Testis (tissue), 3 donors: ENCODE results near the gene TRIML1. TPM values are rescaled to one million over a fixed set of nuclear protein-coding genes. Genes with fewer than 3 reads are reported as not detected.

Experiments used
- DNase-seq: peaks from one replicate; pipeline ENCODE4 v3.0.0-alpha.2; 2019
- H3K27ac ChIP-seq, 2 donors: fragments of 200-600 bp; sonication (generic); one replicate each; pipeline ENCODE4 v1.5.1; 2019
- H3K27me3 ChIP-seq: fragments of 200-600 bp; sonication (generic); one replicate; pipeline ENCODE4 v1.5.1; 2019
- H3K36me3 ChIP-seq: fragments of 200-600 bp; sonication (generic); one replicate; pipeline ENCODE4 v1.5.1; 2017; ENCODE audit warnings: low read depth; ENCODE audit errors: missing control alignments
- H3K4me1 ChIP-seq: fragments of 200-600 bp; sonication (generic); one replicate; pipeline ENCODE4 v1.5.1; 2019
- H3K4me3 ChIP-seq, 2 donors: fragments of 200-600 bp; sonication (generic); one replicate each; pipeline ENCODE4 v1.5.1; 2017 to 2019
- H3K9me3 ChIP-seq: fragments of 200-600 bp; sonication (generic); one replicate; pipeline ENCODE4 v1.5.1; 2017
- POLR2A ChIP-seq: fragments of 450-650 bp; IDR thresholded peaks from one replicate; pipeline ENCODE4 v1.6.1; 2017; ENCODE audit warnings: antibody characterized with exemption, mild to moderate bottlenecking, moderate library complexity
- WGBS, 2 donors: methylation state at CpG; one replicate each; pipeline ENCODE4 v1.1.5; 2018; 5-methylcytosine and 5-hydroxymethylcytosine counted together
- intact Hi-C: fragments of 100-400 bp; cut with DNase I; formaldehyde crosslinking; loops from one replicate; pipeline ENCODE4 v1.15.1; 2023; ENCODE audit warnings: low total_unique reads
- polyA plus RNA-seq: library from polyadenylated mRNA; stranded (reverse); fragments of 350-450 nt; fragmentation: Illumina TruSeq; extraction: RNeasy Lipid Tissue Mini Kit (QIAGEN cat#74804); gene quantifications from one replicate; pipeline ENCODE4 v1.2.3, GENCODE V29; 2014; ENCODE audit warnings: low read depth, low replicate concordance; ENCODE audit not compliant: insufficient read depth
- small RNA-seq, 2 donors: library from RNA; depleted of rRNA; stranded (forward); fragments of <200 nt; gene quantifications; one replicate each; pipeline ENCODE3, GENCODE V24; 2016
- total RNA-seq, 2 donors: library from RNA; depleted of rRNA; stranded (reverse); fragments of >200 nt; gene quantifications; one replicate each; pipeline ENCODE4 v1.2.3, GENCODE V29; 2016
- TF ChIP-seq, protein P1 (sequence below), 3 experiments: fragments of 450-650 bp in 2 of 3; fragments of 200-600 bp in 1 of 3; sonication (generic) in 1 of 3; IDR thresholded peaks; one replicate each; pipeline ENCODE4 v1.5.1; 2016 to 2019; ENCODE audit warnings: antibody characterized with exemption in 3 of 3, mild to moderate bottlenecking in 2 of 3, moderate library complexity in 1 of 3

Gene TRIML1
- total and polyA plus RNA-seq, 3 donors from 2014 or later, result 5.7 to 23.9 (median 5.8) TPM

DNA sequence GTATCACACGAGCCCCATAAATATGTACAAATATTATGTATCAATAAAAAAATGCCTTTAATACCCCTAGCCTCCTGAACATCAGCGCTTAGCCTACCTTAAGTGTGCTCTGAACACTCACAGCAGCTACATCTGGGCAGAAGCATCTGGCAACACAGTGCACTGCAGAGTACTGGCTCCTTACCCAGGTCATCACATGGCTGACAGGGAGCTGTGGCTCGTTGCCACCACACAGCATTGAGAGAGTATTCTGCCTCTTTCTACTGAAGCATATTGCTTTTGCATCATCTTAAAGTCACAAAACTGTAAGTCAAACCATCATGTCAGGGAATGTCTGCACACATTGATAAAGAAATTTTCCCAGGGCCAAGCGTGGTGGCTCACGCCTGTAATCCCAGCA is 55.2 kb downstream of the TRIML1 start:
- Histone ChIP-seq H3K36me3 (no peaks in the 10 kb centered on the region), H3K4me3 (no peak overlapping the region), H3K9me3 (no peaks in the 10 kb centered on the region), H3K4me1 (no peaks in the 10 kb centered on the region), H3K27me3 (no peaks in the 10 kb centered on the region), H3K27ac (no peak overlapping the region)
- 83 to 85% methylated on average over 4 to 5 of the region's 5 CpGs for WGBS, 2 donors
- intact Hi-C loops, result no loop called here
- TF ChIP-seq, protein P1, sequence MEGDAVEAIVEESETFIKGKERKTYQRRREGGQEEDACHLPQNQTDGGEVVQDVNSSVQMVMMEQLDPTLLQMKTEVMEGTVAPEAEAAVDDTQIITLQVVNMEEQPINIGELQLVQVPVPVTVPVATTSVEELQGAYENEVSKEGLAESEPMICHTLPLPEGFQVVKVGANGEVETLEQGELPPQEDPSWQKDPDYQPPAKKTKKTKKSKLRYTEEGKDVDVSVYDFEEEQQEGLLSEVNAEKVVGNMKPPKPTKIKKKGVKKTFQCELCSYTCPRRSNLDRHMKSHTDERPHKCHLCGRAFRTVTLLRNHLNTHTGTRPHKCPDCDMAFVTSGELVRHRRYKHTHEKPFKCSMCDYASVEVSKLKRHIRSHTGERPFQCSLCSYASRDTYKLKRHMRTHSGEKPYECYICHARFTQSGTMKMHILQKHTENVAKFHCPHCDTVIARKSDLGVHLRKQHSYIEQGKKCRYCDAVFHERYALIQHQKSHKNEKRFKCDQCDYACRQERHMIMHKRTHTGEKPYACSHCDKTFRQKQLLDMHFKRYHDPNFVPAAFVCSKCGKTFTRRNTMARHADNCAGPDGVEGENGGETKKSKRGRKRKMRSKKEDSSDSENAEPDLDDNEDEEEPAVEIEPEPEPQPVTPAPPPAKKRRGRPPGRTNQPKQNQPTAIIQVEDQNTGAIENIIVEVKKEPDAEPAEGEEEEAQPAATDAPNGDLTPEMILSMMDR (IDR thresholded peaks at IDR 0.05), result no peak
- no peak for DNase-seq

DNA sequence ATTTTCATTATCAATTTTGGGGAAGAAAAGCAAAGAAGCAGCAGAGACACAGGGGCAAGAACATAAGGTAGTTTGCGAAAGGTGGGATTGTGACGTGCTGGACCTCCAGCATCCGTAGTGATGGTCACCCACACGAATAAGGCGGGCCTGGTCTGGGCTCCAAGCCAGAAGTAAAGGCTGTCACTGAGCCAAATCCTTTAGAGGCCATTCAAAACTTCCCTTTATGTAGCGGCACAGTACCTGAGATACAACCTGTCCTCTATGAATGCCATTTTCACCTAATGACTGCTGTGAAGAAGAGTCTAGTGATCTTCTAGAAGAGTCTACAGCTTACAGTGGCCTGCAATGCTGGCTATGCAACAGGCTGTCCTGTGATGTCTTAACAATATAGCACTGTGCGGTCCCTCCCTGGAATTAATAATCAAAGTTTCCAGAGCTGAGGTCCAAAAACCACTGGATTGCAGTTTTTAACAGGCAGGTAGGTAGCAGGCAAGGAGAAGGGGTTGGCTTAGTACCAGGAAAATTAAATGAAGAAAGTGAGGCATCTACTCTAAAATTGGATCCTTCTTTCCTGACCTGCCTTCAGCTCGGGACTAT is 56.2 kb downstream of the TRIML1 start:
- Histone ChIP-seq H3K27ac (no peak overlapping the region), H3K4me1 (no peaks in the 10 kb centered on the region), H3K27me3 (no peaks in the 10 kb centered on the region), H3K36me3 (no peaks in the 10 kb centered on the region), H3K9me3 (no peaks in the 10 kb centered on the region), H3K4me3 (no peak overlapping the region)
- TF ChIP-seq POLR2A, result no peak
- TF ChIP-seq, protein P1 (IDR thresholded peaks at IDR 0.05), result no peak
- intact Hi-C loops, result no loop called here
- WGBS, 2 donors, result 39 to 48% methylated on average over 8 of the region's 8 CpGs
- no peak for DNase-seq

DNA sequence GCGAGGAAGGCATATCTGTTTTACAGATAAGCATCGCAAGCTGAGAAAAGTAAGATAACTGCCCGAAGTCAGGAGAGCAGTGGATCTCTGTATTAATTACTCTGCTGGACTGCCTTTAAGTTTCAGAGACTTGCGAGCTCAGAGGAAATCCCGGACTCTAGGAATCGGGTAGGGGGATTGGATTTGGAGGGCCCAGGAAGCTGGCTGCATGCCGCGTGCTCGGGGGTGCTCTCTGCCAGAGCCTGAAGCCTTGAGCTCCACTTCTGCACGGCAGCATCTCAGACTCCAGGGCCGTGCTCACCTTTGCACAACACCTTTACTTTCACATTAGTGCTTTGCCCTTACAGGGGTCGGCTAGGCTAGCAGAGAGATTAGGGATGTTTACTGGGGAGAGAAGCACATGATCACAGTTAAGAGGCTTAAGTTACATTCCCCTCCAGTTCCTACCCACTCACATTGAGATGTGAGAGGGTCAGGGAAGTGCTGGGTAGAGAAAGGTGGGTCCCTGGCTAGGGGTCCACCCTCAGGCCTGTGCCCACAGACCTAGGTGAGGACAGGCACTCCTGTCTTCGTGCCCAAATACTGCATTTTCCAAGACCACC is 57.0 kb downstream of the TRIML1 start:
- TF ChIP-seq POLR2A, result no peak
- TF ChIP-seq, protein P1 (IDR thresholded peaks at IDR 0.05), result no peak
- Histone ChIP-seq H3K27me3 (no peaks in the 10 kb centered on the region), H3K4me1 (no peaks in the 10 kb centered on the region), H3K36me3 (no peaks in the 10 kb centered on the region), H3K4me3 (no peak overlapping the region), H3K27ac (no peak overlapping the region), H3K9me3 (no peaks in the 10 kb centered on the region)
- WGBS, 2 donors, result 41 to 54% methylated on average over 11 to 13 of the region's 13 CpGs
- no peak for DNase-seq
- intact Hi-C loops, result no loop called here

Small RNA genes within 50 kb of the gene (small RNA-seq; reads per million reads assigned to genes)
- 0 reads per million in 2 donors for gene RNU6-173P

Other genes starting within 250 kb of the TRIML1 start
- 1 to 10 TPM; 1.2 to 2.2 TPM for gene ZFP42, start 143.7 kb upstream of the TRIML1 start, total RNA-seq
- 3.3 TPM for gene ZFP42, start 143.7 kb upstream of the TRIML1 start, polyA plus RNA-seq
- 1 to 10 TPM; 4.8 to 5.8 TPM for gene TRIML2, start 29.8 kb upstream of the TRIML1 start, total RNA-seq
- gene TRIML2, start 29.8 kb upstream of the TRIML1 start, polyA plus RNA-seq, result 3.7 TPM